H1 (cell line): ENCODE data around the gene SIN3B. TPM values are rescaled to one million over a fixed set of nuclear protein-coding genes. Genes with fewer than 3 reads are reported as not detected.

Experiments used
- BRCA1 ChIP-seq: IDR thresholded peaks from 2 replicates; pipeline ENCODE4 v1.6.1; 2012; ENCODE audit warnings: low read depth, low read length, improper control_type of control experiment
- NRF1 ChIP-seq: IDR thresholded peaks from 2 replicates; pipeline ENCODE4 v1.6.1; 2011; ENCODE audit warnings: mild to moderate bottlenecking, low read depth, low read length, improper control_type of control experiment
- RNF2 ChIP-seq: fragments of 200-900, 300-1000 bp; sonication (generic); IDR thresholded peaks from 2 replicates; pipeline ENCODE4 v1.7.1; 2016; ENCODE audit warnings: borderline replicate concordance, low read depth, mild to moderate bottlenecking, antibody characterized with exemption, low read length; ENCODE audit not compliant: poor library complexity, severe bottlenecking; ENCODE audit errors: missing control alignments
- USF2 ChIP-seq: IDR thresholded peaks from 2 replicates; pipeline ENCODE4 v1.6.1; 2011; ENCODE audit warnings: low read length, improper control_type of control experiment
- polyA plus RNA-seq, 7 experiments: library from polyadenylated mRNA; depleted of rRNA in 3 of 7; stranded (reverse) in 5 of 7; unstranded in 2 of 7; fragments of >200 nt in 5 of 7; fragments of 200-250 nt in 2 of 7; gene quantifications; 1 replicate in 5 of 7; 2 replicates in 1 of 7; 4 replicates in 1 of 7; pipeline versions ENCODE4 v1.2.1 to v1.2.3, GENCODE V29; 2011 to 2013; ENCODE audit warnings: missing spikeins in 2 of 7, mixed read lengths in 2 of 7
- total RNA-seq: library from RNA; stranded (reverse); fragmentation: NEBNext Ultra II Directional; extraction: Animal tissue kit (Norgen Biotek cat#: 25700); gene quantifications from 2 replicates; pipeline ENCODE4 v1.2.1, GENCODE V29; 2021

The SIN3B gene
- total and polyA plus RNA-seq, 2 of the 8 experiments (the other 6 are each of a cell fraction or from before 2014, with no cell fraction given): 29.5 to 71.1 TPM

GRCh38 chr19:16860118-16860517 is 30.9 kb downstream of the SIN3B start (continued):
- TF ChIP-seq USF2 (no peak), RNF2 (no peak), NRF1 (no peak), BRCA1 (no peak)
- TF ChIP-seq, all 59 proteins: peak for 0
